SHP77 treated with DMSO at 0.1 percent for 48 hours (cell line): ENCODE results near the gene GRID1.
"Not testable (repeated sequence)": the region's sequence is repeated elsewhere in the genome, so short reads cannot be mapped to it uniquely, and the experiment has no call there.

Experiments
- DNase-seq: peaks from one replicate; lab custom pipeline; 2025; lab: John Stamatoyannopoulos, UW

Gene GRID1

GRCh38 chr10:85713885-85714284 is 652.7 kb downstream of the GRID1 start:
- no peak for DNase-seq

GRCh38 chr10:85702768-85703167 is 663.8 kb downstream of the GRID1 start:
- no peak for DNase-seq

DNA sequence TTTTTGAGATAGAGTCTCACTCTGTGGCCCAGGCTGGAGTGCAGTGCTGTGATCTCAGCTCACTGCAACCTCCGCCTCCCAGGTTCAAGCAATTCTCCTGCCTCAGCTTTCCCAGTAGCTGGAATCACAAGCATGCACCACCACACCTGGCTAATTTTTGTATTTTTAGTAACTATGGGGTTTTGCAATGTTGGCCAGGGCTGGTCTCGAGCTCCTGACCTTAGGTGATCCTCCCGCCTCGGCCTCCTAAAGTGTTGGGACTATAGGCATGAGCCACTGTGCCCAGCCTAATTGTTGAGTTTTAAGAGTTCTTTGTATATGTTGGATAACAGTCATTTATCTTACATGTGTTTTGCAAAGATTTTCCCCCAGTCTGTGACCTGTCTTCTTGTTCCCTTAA is 667.5 kb downstream of the GRID1 start:
- not testable (repeated sequence) for DNase-seq

- DNase-seq: no peak
These were observed 669.7 kb downstream of the GRID1 start for GRCh38 chr10:85696893-85697292.

- no peak for DNase-seq
These were observed 684.0 kb downstream of the GRID1 start for GRCh38 chr10:85682621-85683020.

- DNase-seq: no peak
These were observed 686.9 kb downstream of the GRID1 start for GRCh38 chr10:85679710-85680109.

GRCh38 chr10:85679061-85679460 is 687.5 kb downstream of the GRID1 start:
- DNase-seq: no peak

GRCh38 chr10:85674851-85675250 is 691.7 kb downstream of the GRID1 start:
- DNase-seq: no peak

DNA sequence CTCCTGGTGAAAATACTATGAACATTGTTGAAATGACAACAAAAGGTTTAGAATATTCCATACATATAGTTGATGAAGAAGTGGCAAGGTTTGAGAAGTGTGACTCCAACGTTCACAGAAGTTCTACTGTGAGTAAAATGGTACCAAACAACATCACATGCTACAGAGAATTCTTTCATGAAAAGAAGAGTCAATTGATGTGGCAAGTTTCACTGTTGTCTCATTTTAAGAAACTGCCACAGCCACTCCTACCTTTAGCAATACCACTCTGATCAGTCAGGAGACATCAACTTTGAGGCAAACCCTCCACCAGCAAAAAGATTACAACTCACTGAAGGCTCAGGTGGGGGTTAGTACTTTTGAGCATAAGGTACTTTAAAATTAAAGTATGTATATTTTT is 693.3 kb downstream of the GRID1 start:
- DNase-seq: no peak

- no peak for DNase-seq
These were observed 695.1 kb downstream of the GRID1 start for GRCh38 chr10:85671530-85671929.

- no peak for DNase-seq
These were observed 698.1 kb downstream of the GRID1 start for GRCh38 chr10:85668522-85668921.

DNA sequence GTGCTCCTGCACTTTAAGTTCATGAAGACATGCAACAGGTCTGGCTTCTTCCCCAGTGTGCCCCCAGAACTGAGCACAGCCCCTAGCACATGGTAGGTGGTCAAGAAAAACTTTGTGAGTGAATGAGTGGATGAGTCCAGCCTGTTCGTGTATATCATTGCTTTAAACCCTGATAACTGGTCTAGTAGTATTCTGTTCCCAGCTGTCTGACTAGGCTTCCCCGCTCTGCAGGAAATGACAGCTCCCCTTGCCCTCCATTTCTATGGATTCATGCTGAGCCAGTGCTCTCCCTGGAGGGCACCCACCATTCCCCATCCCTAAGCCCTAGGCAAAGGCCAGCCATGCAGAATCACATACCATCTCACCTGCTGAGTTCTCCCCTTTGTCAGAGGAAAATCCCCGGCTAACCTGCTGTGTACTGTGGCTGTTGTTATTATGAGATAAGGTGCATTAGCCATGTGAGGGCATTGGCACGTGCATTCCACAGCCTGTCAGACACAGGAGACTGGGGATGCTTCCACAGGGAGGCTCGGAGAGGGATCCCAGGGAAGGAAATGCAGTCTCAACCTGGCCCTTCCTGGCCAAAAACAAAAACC is 698.9 kb downstream of the GRID1 start:
- DNase-seq: no peak

DNA sequence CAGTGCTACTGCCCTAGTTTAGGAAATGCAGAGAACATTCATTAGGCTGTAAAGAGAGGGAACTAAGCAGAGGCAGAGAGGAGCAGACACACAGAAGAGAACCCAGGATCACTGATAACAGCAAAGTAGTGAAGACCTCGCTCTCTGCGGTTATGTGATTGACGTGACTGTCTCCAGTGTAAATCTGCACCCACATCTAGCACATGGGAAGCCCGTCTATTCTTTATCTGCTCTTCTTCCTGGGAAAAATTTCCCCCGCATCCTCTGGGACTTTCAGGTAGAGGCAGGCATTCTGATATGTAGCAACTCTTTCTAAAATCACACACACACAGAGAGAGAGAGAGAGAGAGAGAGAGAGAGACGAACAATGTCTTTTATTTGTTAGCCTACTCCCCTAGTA is 699.6 kb downstream of the GRID1 start:
- DNase-seq: no peak

- DNase-seq: no peak
These were observed 700.5 kb downstream of the GRID1 start for GRCh38 chr10:85666102-85666501.

DNA sequence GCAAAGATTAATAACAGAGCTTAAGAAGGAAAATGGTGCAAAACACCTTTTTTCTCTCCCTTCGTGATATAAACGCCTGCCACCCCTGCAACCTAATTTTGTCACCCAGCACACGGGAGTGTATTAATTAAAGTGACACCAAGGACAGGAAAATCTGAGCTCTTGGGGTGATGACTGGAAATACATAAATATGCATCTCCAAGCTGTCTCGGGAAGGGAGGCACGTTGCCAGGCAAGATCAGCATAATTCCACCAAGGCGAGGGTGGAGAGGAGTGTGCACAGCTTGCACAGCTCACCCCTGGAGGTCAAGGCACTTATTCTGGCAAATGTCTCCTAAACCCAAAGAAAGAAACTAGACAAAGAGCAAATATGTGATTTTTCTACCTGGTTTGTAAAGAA is 700.9 kb downstream of the GRID1 start:
- DNase-seq: no peak

DNA sequence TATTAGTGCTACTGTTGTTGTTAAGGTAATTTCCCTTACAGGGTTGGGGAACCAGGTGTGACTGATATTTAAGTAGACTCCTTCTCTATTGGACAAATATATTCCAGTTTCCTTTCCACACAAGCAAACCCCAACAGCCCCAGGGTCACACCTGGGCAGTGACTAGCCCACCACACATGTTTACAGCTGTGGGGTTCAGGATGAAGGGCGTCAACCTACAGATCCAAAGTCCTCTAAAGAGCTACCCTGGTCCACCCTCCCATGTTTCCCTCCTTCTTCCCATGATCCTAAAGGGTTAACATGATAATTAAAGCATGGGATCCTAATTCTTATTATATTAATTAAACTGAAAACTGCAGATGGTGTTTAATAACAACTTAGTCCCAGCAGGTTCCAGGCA is 701.5 kb downstream of the GRID1 start:
- DNase-seq: no peak

DNA sequence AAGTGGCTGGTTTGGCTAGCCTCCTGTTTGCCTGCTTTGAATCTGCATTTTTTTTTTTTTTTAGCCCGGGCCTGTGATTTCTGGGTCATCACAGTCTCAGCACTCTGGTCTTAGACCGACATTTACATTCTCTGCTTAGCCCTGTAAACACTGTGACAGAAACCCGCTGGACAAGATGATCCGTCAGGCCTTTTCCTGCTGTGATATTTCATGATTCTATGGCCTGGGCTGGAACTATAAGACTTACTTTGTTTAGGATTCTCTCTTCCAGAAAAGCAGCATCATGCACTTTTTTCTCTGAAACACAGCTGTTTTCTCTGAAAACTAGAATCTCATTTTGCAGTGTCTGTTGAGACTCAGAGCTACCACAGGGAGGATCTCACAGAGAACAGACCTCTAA is 705.5 kb downstream of the GRID1 start:
- no peak for DNase-seq

DNA sequence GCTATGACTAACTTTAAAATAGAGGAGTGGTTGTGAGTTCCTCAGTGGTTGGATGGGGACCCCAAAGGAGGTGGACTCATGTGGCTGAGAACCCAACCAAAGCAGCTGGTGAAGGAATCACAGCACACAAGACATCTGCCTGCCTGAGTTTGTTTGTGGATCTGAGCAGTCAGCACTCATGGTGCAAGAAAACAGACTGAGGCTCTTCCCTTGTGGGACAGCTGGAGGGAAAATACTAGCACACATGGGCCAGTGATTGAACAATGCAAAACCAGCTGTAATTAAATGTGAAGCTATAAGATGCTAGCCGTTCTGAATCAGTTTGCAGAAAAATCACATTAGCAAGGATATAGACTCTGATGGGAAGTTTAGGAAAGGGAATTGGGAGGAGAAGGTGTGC is 707.3 kb downstream of the GRID1 start:
- no peak for DNase-seq

- no peak for DNase-seq
These were observed 708.1 kb downstream of the GRID1 start for GRCh38 chr10:85658518-85658917.

GRCh38 chr10:85657476-85658113 is 709.0 kb downstream of the GRID1 start:
- no peak for DNase-seq

DNA sequence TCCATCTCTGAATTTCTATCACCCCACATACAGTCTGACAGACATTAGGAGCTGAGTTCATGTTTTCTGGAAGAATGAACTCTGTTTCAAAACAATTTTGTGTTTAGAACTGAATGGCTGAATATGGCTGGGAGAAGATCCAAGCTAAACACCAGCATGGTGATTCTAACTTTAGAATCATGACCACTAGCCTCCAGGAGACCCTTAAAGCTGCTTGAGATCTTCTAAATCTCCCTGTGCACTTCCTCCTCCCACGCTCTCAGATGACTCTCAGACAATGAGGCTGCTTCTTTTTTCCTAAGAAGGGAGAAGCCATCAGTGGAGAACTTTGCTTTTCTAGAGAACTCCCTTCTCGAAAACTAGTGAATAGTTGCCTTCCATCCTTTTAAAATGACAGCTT is 711.2 kb downstream of the GRID1 start:
- no peak for DNase-seq

DNA sequence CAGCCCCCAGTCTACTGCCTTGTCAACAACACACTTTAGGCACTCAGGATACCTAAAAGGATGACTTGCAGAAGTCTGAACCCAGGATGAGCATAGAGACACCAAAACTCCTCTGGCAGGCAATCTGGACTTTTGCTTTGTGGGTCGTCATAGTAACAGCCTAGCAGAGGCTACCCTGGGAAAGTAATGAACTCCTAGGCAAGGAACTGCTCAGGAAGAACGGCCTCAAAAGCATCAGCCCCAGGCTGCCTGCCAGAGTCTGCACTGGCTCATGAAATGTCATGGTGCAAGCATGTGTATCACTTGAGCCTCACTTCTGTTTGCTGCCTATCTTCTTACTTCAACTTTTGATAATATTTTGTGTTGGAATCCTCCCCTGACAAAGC is 715.1 kb downstream of the GRID1 start:
- DNase-seq: no peak

- DNase-seq: no peak
These were observed 715.7 kb downstream of the GRID1 start for GRCh38 chr10:85650791-85651496.

- DNase-seq: no peak
These were observed 717.1 kb downstream of the GRID1 start for GRCh38 chr10:85649461-85649860.
